CD14-positive monocyte (primary cell): ENCODE measurements around the gene CFD. TPM values are rescaled to one million over a fixed set of nuclear protein-coding genes. Genes with fewer than 3 reads are reported as not detected.

Experiments used
- polyA plus RNA-seq, 3 donors: library from polyadenylated mRNA; depleted of rRNA in 1 of 3; unstranded in 2 of 3; stranded (reverse) in 1 of 3; fragments of 300-500 nt in 2 of 3; fragments of >200 nt in 1 of 3; fragmentation: Illumina TruSeq in 2 of 3; gene quantifications; 1 replicate in 2 of 3; 2 replicates in 1 of 3; pipeline ENCODE4 v1.2.3, GENCODE V29; 2012 to 2021
- small RNA-seq: library from RNA; depleted of rRNA; stranded (forward); fragments of <200 nt; gene quantifications from one replicate; pipeline ENCODE3, GENCODE V24; 2012; ENCODE audit warnings: low read depth; ENCODE audit not compliant: insufficient read length

The CFD gene
- polyA plus RNA-seq, 3 donors: 272 to 862 (median 654) TPM

Small RNAs within 50 kb of the gene (small RNA-seq; reads per million reads assigned to genes)
- not detected for gene MIR3187
- gene RNU6-9: 20.6 reads per million, percentile 87 among the genes with 10 or more reads in this experiment

Other genes with a start within 250 kb of the CFD start
- 10 to 100 TPM; 16.2 to 40.5 (median 17.6) TPM for gene POLRMT, start 226.1 kb upstream of the CFD start, polyA plus RNA-seq
- gene FGF22, start 219.8 kb upstream of the CFD start, polyA plus RNA-seq: not detected
- 10 to 100 TPM; 29.1 to 51.6 (median 31.6) TPM for gene RNF126, start 196.4 kb upstream of the CFD start, polyA plus RNA-seq
- 10 to 100 TPM in 1 of 3 donors, 1 to 10 TPM in 2; 2.5 to 42.1 (median 5.2) TPM for gene FSTL3, start 183.3 kb upstream of the CFD start, polyA plus RNA-seq
- 1 to 10 TPM in 1 of 3 donors, under 1 TPM in 2; 0.16 to 1.4 (median 0.78) TPM for gene PRSS57, start 164.2 kb upstream of the CFD start, polyA plus RNA-seq
- gene PALM, start 150.7 kb upstream of the CFD start, polyA plus RNA-seq: under 1 TPM in 1 of 3 donors, not detected in 2; 0.23 TPM
- gene MISP, start 108.6 kb upstream of the CFD start, polyA plus RNA-seq: not detected
- gene PTBP1, start 62.2 kb upstream of the CFD start, polyA plus RNA-seq: 100 to 1,000 TPM in 1 of 3 donors, 10 to 100 TPM in 2; 62.4 to 117 (median 81.6) TPM
- gene PLPPR3, start 37.7 kb upstream of the CFD start, polyA plus RNA-seq: 1 to 10 TPM in 1 of 3 donors, not detected in 2; 1.2 TPM
- gene AZU1, start 31.8 kb upstream of the CFD start, polyA plus RNA-seq: 1 to 10 TPM; 2.7 to 5.7 (median 4.3) TPM
- under 1 TPM in 1 of 3 donors, not detected in 2; 0.11 TPM for gene PRTN3, start 18.7 kb upstream of the CFD start, polyA plus RNA-seq
- 1 to 10 TPM in 2 of 3 donors, under 1 TPM in 1; 0.61 to 2.0 (median 1.3) TPM for gene ELANE, start 7.4 kb upstream of the CFD start, polyA plus RNA-seq
- gene MED16, start 33.5 kb downstream of the CFD start, polyA plus RNA-seq: 10 to 100 TPM; 20.7 to 37.4 (median 32.8) TPM
- gene RNU6-9, start 33.8 kb downstream of the CFD start, polyA plus RNA-seq: not detected
- 10 to 100 TPM; 70.8 to 99.9 (median 78.7) TPM for gene R3HDM4, start 53.6 kb downstream of the CFD start, polyA plus RNA-seq
- not detected for gene KISS1R, start 57.7 kb downstream of the CFD start, polyA plus RNA-seq
- 10 to 100 TPM in 1 of 3 donors, 1 to 10 TPM in 2; 2.1 to 41.6 (median 3.2) TPM for gene ARID3A, start 66.4 kb downstream of the CFD start, polyA plus RNA-seq
- 10 to 100 TPM; 21.3 to 52.7 (median 49.9) TPM for gene WDR18, start 124.7 kb downstream of the CFD start, polyA plus RNA-seq
- under 1 TPM in 2 of 3 donors, not detected in 1; 0.13 to 0.27 TPM for gene GRIN3B, start 140.8 kb downstream of the CFD start, polyA plus RNA-seq
- 100 to 1,000 TPM in 1 of 3 donors, 10 to 100 TPM in 2; 37.4 to 417 (median 45.0) TPM for gene TMEM259, start 161.5 kb downstream of the CFD start, polyA plus RNA-seq
- gene RNU6-2, start 161.9 kb downstream of the CFD start, polyA plus RNA-seq: not detected
- 100 to 1,000 TPM in 2 of 3 donors, 10 to 100 TPM in 1; 69.9 to 213 (median 144) TPM for gene CNN2, start 166.9 kb downstream of the CFD start, polyA plus RNA-seq
- gene ABCA7, start 180.4 kb downstream of the CFD start, polyA plus RNA-seq: 100 to 1,000 TPM in 1 of 3 donors, 1 to 10 TPM in 2; 1.7 to 104 (median 7.8) TPM
- 100 to 1,000 TPM; 108 to 308 (median 137) TPM for gene ARHGAP45, start 207.5 kb downstream of the CFD start, polyA plus RNA-seq
- 100 to 1,000 TPM; 183 to 222 (median 195) TPM for gene POLR2E, start 235.7 kb downstream of the CFD start, polyA plus RNA-seq
- 100 to 1,000 TPM; 459 to 508 (median 493) TPM for gene GPX4, start 244.3 kb downstream of the CFD start, polyA plus RNA-seq